SK-N-SH (cell line): Measurements from ENCODE around the gene ARHGEF17. TPM values are rescaled to one million over a fixed set of nuclear protein-coding genes. Genes with fewer than 3 reads are reported as not detected.

ENCODE experiments used
- CTCF ChIA-PET: fragments of 300-600, 350-600 bp; formaldehyde crosslinking; extraction: SDS; loops from one replicate; lab custom pipeline; 2021; lab: Yijun Ruan, JAX
- POLR2A ChIA-PET: fragments of 350-600 bp; sonication (Branson Sonifier 250); formaldehyde crosslinking; extraction: SDS; loops from one replicate; lab custom pipeline; 2020; ENCODE audit warnings: antibody characterized with exemption, inconsistent platforms; lab: Yijun Ruan, JAX
- DNase-seq: peaks from one replicate; pipeline ENCODE4 v3.0.0; 2012
- H2AFZ ChIP-seq: fragments of 200-600 bp; sonication (generic); 2 replicates; pipeline ENCODE4 v1.8.1; 2016; ENCODE audit warnings: antibody characterized with exemption, mild to moderate bottlenecking, low read depth
- H3F3A ChIP-seq: fragments of 200-600 bp; sonication (generic); replicated peaks from 2 replicates; pipeline ENCODE3; 2016; ENCODE audit warnings: antibody characterized with exemption, mild to moderate bottlenecking; ENCODE audit not compliant: insufficient read depth
- H3K27ac ChIP-seq, 2 experiments: fragments of 200-500 bp in 1 of 2; fragments of 200-600 bp in 1 of 2; sonication (Bioruptor generic) in 1 of 2; sonication (generic), shearing (Covaris generic) in 1 of 2; 2 replicates each; pipeline versions ENCODE4 v1.5.1 to v1.6.1; 2014 to 2016; ENCODE audit warnings: low read depth in 2 of 2, inconsistent platforms in 1 of 2, low read length in 1 of 2, mild to moderate bottlenecking in 1 of 2, mixed read lengths in 1 of 2
- H3K27me3 ChIP-seq: fragments of 200-600 bp; sonication (generic), shearing (Covaris generic); 2 replicates; pipeline ENCODE4 v1.6.1; 2016; ENCODE audit warnings: mixed run types; ENCODE audit not compliant: insufficient read depth
- H3K36me3 ChIP-seq, 2 experiments: fragments of 200-500 bp in 1 of 2; fragments of 200-600 bp in 1 of 2; sonication (Bioruptor generic) in 1 of 2; sonication (generic) in 1 of 2; replicated peaks in 1 of 2; 2 replicates each; pipeline versions ENCODE3 to v1.5.1; 2014 to 2016; ENCODE audit warnings: low read length in 1 of 2, mild to moderate bottlenecking in 1 of 2; ENCODE audit not compliant: insufficient read depth in 2 of 2, control insufficient read depth in 1 of 2
- H3K4me1 ChIP-seq, 2 experiments: fragments of 200-500 bp in 1 of 2; fragments of 200-600 bp in 1 of 2; sonication (Bioruptor generic) in 1 of 2; sonication (generic), shearing (Covaris generic) in 1 of 2; 2 replicates each; pipeline versions ENCODE4 v1.5.1 to v1.6.1; 2014 to 2016; ENCODE audit warnings: low read depth in 1 of 2, low read length in 1 of 2, mixed run types in 1 of 2; ENCODE audit not compliant: insufficient read depth in 2 of 2, control insufficient read depth in 1 of 2
- H3K4me2 ChIP-seq: fragments of 200-600 bp; sonication (generic), shearing (Covaris generic); 2 replicates; pipeline ENCODE4 v1.6.1; 2017; ENCODE audit warnings: mixed run types
- H3K4me3 ChIP-seq, 2 experiments: fragments of 200-500 bp in 1 of 2; fragments of 200-600 bp in 1 of 2; sonication (Bioruptor generic) in 1 of 2; sonication (generic), shearing (Covaris generic) in 1 of 2; 2 replicates each; pipeline versions ENCODE4 v1.5.1 to v1.8.1; 2014 to 2016; ENCODE audit warnings: low read depth in 2 of 2, inconsistent platforms in 1 of 2, low read length in 1 of 2, mild to moderate bottlenecking in 1 of 2, mixed read lengths in 1 of 2, moderate library complexity in 1 of 2
- H3K79me2 ChIP-seq: fragments of 200-600 bp; sonication (generic); 2 replicates; pipeline ENCODE4 v1.8.1; 2017; ENCODE audit warnings: mild to moderate bottlenecking; ENCODE audit not compliant: insufficient read depth
- H3K9ac ChIP-seq: fragments of 200-600 bp; sonication (generic); 2 replicates; pipeline ENCODE4 v1.6.1; 2017; ENCODE audit warnings: mixed run types
- H3K9me2 ChIP-seq: fragments of 200-600 bp; sonication (generic); 2 replicates; pipeline ENCODE4 v1.6.1; 2017; ENCODE audit warnings: mixed run types
- H3K9me3 ChIP-seq: fragments of 200-600 bp; sonication (generic); 2 replicates; pipeline ENCODE4 v1.6.1; 2017; ENCODE audit warnings: mixed run types, mild to moderate bottlenecking, moderate library complexity
- H4K20me1 ChIP-seq: fragments of 200-600 bp; sonication (generic); 2 replicates; pipeline ENCODE4 v1.6.1; 2017; ENCODE audit warnings: mild to moderate bottlenecking, mixed run types; ENCODE audit not compliant: insufficient read depth
- EZH2phosphoT487 ChIP-seq: fragments of 200-600 bp; sonication (generic); IDR thresholded peaks from 2 replicates; pipeline ENCODE4 v1.6.1; 2017; ENCODE audit warnings: low read depth, mixed run types, mild to moderate bottlenecking, antibody characterized with exemption, moderate library complexity, borderline replicate concordance
- FOXJ3 ChIP-seq: sonication (generic); formaldehyde crosslinking; IDR thresholded peaks from 2 replicates; pipeline ENCODE4 v1.5.1; 2020; ENCODE audit warnings: mild to moderate bottlenecking, missing genetic modification reagents
- GABPA ChIP-seq: IDR thresholded peaks from 2 replicates; pipeline ENCODE4 v1.4.0; 2012; ENCODE audit warnings: low read depth, mild to moderate bottlenecking
- GATA2 ChIP-seq: sonication (generic); formaldehyde crosslinking; IDR thresholded peaks from 2 replicates; pipeline ENCODE4 v1.5.0; 2020; ENCODE audit warnings: mild to moderate bottlenecking, missing genetic modification reagents
- IRF3 ChIP-seq: fragments of 150-350 bp; IDR thresholded peaks from 2 replicates; pipeline ENCODE4 v1.6.1; 2016; ENCODE audit warnings: mild to moderate bottlenecking, low read depth, low read length
- JUND ChIP-seq: IDR thresholded peaks from 2 replicates; pipeline ENCODE4 v1.4.0; 2012
- NRF1 ChIP-seq: IDR thresholded peaks from 2 replicates; pipeline ENCODE4 v1.6.1; 2012; ENCODE audit warnings: low read depth, mild to moderate bottlenecking, low read length
- REST ChIP-seq: IDR thresholded peaks from 2 replicates; pipeline ENCODE4 v1.6.1; 2012; ENCODE audit warnings: mild to moderate bottlenecking, low read depth, low read length, moderate library complexity
- RXRA ChIP-seq: IDR thresholded peaks from 2 replicates; pipeline ENCODE4 v1.4.0; 2012; ENCODE audit warnings: low read depth, mild to moderate bottlenecking, borderline replicate concordance
- SIN3A ChIP-seq: IDR thresholded peaks from 2 replicates; pipeline ENCODE4 v1.6.1; 2012; ENCODE audit warnings: low read depth, mild to moderate bottlenecking, low read length, moderate library complexity, borderline replicate concordance
- USF1 ChIP-seq: IDR thresholded peaks from 2 replicates; pipeline ENCODE4 v1.4.0; 2012; ENCODE audit warnings: low read depth, borderline replicate concordance
- ZBTB33 ChIP-seq: IDR thresholded peaks from 2 replicates; pipeline ENCODE4 v1.4.0; 2012; ENCODE audit warnings: low read depth, borderline replicate concordance
- WGBS: methylation state at CpG from one replicate; pipeline ENCODE4 v1.1.6; 2017; ENCODE audit warnings: low lambda C conversion rate; 5-methylcytosine and 5-hydroxymethylcytosine counted together
- polyA plus RNA-seq, 3 experiments: library from polyadenylated mRNA; depleted of rRNA; stranded (reverse); fragments of >200 nt; gene quantifications; 2 replicates each; pipeline ENCODE4 v1.2.3, GENCODE V29; 2012

The ARHGEF17 gene
- polyA plus RNA-seq, 1 of the 3 experiments (the other 2 are of a cell fraction) = 45.9 TPM

- TF ChIP-seq FOXJ3 (no peak), GABPA (no peak)
Measured at GRCh38 chr11:73399636-73400035, 91.6 kb downstream of the ARHGEF17 start (continued).

- Histone ChIP-seq H3K4me3 (no peak overlapping the region), H3K4me1 (no peaks in the 10 kb centered on the region), H2AFZ (no peak overlapping the region), H4K20me1 (no peaks in the 10 kb centered on the region), H3K36me3 (peaks cover 6 to 19% of the 10 kb centered on the region in 2 experiments), H3K9me2 (no peaks in the 10 kb centered on the region), H3K27me3 (no peaks in the 10 kb centered on the region), H3K4me2 (no peak overlapping the region), H3K27ac (no peak overlapping the region), H3K79me2 (no peaks in the 10 kb centered on the region), H3F3A (peaks cover 9% of the 10 kb centered on the region), H3K9ac (no peak overlapping the region), H3K9me3 (no peaks in the 10 kb centered on the region)
- 90% methylated on average over 6 of the region's 6 CpGs for WGBS
- POLR2A ChIA-PET = no interaction called here
- CTCF ChIA-PET = interaction anchor here (0.9 to 10.2 kb wide), 6 partner anchors 11 to 261 kb away, joined by 3 to 122 read pairs (median 8); no protein-coding TSS in a partner anchor
- no peak for DNase-seq
- TF ChIP-seq SIN3A (no peak), REST (no peak), IRF3 (no peak), USF1 (no peak), JUND (no peak), RXRA (no peak), ZBTB33 (no peak), NRF1 (no peak), GATA2 (no peak), EZH2phosphoT487 (no peak), GABPA (no peak)
Measured at GRCh38 chr11:73400293-73400692, 92.2 kb downstream of the ARHGEF17 start.
